Pancreas (tissue), 10 donors: ENCODE results near the gene GRIN2C. TPM values are rescaled to one million over a fixed set of nuclear protein-coding genes. Genes with fewer than 3 reads are reported as not detected.

Source experiments
- ATAC-seq, 4 donors: fragments of 200-7000 bp; cut with Tn5 transposase; one replicate each; pipeline versions ENCODE4 v1.8.0 to v1.9.1; 2020; ENCODE audit warnings: mild to moderate bottlenecking in 4 of 4, moderate library complexity in 4 of 4
- DNase-seq, 6 donors: peaks; one replicate each; pipeline ENCODE4 v3.0.0-alpha.2; 2020
- FAIRE-seq: peaks from 2 replicates; lab custom pipeline; 2012; peaks lifted over from hg19 to GRCh38; lab: Jason Lieb, UNC
- H3K27ac ChIP-seq, 4 donors: fragments of 200-600 bp; sonication (generic); 1 replicate in 3 of 4; 2 replicates in 1 of 4; pipeline versions ENCODE4 v1.5.0 to v1.8.0; 2020
- H3K27me3 ChIP-seq, 4 donors: fragments of 200-600 bp; one replicate each; pipeline ENCODE4 v1.8.0; 2021
- H3K36me3 ChIP-seq, 3 donors: fragments of 200-600 bp; sonication (generic) in 1 of 3; one replicate each; pipeline versions ENCODE4 v1.5.0 to v1.8.0; 2020 to 2021
- H3K4me1 ChIP-seq, 3 donors: fragments of 200-600 bp; one replicate each; pipeline ENCODE4 v1.8.0; 2021
- H3K4me3 ChIP-seq, 4 donors: fragments of 200-600 bp; sonication (generic) in 2 of 4; one replicate each; pipeline versions ENCODE4 v1.5.0 to v1.8.0; 2020 to 2021
- H3K9me3 ChIP-seq, 4 donors: fragments of 200-600 bp; one replicate each; pipeline ENCODE4 v1.8.0; 2021
- CTCF ChIP-seq, 4 donors: fragments of 200-600 bp; sonication (generic) in 3 of 4; IDR thresholded peaks; one replicate each; pipeline versions ENCODE4 v1.5.0 to v1.8.0; 2021; ENCODE audit warnings: antibody characterized with exemption in 4 of 4
- WGBS, 2 donors: extraction: QIAGEN DNeasy Blood & Tissue Kit; methylation state at CpG; one replicate each; pipeline ENCODE4 v1.1.7; 2013; 5-methylcytosine and 5-hydroxymethylcytosine counted together
- intact Hi-C, 3 donors: fragments of 100-400 bp; cut with DNase I; formaldehyde crosslinking; loops; one replicate each; pipeline versions ENCODE4 v1.11.1 to v1.14.2; 2022
- polyA plus RNA-seq, 2 donors: library from polyadenylated mRNA; stranded (reverse); fragments of 200-250 nt; gene quantifications; one replicate each; pipeline ENCODE4 v1.2.3, GENCODE V29; 2013
- total RNA-seq, 6 donors: library from RNA; stranded (reverse); fragmentation: NEBNext Ultra II Directional in 4 of 6; extraction: Animal tissue kit (Norgen Biotek cat#: 25700) in 4 of 6; gene quantifications; one replicate each; pipeline versions ENCODE4 v1.2.1 to v1.2.4, GENCODE V29; 2021 to 2023
- donor health status: healthy with polysubstance abuse.
- donor health status: DM: no; HTN: no; CAD: no; lungs with moderate emphysema.
- donor health status: DM: no; HTN: no; CAD: no.
- donor health status: control.
- donor health status: control.
- donor health status: Bipolar disorder and iron deficiency.
- donor health status: DM: yes; HTN: yes; CAD: no.
- donor health status: DM: no; HTN: no; CAD: no.
- donor health status: DM: no; HTN: no; CAD: no.
- donor health status: DM: yes; HTN: yes; CAD: no.

The GRIN2C gene
- total and polyA plus RNA-seq, 8 donors = 0.03 to 0.15 (median 0.09) TPM; not detected in 3

DNA sequence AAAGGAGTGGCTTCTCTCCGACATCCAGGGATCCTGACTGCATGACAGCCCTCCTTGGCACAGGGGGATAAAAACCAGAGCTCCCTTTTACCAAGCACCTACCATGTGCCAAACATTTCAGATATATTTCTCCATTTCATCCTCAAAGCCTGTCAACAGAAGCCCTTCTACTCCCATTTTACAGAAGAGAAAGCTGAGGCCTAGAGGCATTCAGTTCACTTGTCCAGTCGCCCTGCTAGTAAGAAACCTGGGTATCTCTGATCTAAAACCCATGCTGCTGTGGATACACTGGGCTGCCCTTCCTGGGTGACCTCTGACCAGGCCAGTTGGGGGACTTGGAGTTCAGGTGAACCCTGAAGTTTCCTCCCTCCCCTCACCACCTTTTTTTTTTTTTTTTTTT is 19.0 kb upstream of the GRIN2C start:
- Histone ChIP-seq H3K27ac (no peak overlapping the region), H3K4me3 (no peak overlapping the region), H3K4me1 (peaks cover 6 to 26% (median 13%) of the 10 kb centered on the region in 3 donors), H3K9me3 (no peaks in the 10 kb centered on the region), H3K27me3 (no peaks in the 10 kb centered on the region), H3K36me3 (no peaks in the 10 kb centered on the region)
- no peak for TF ChIP-seq CTCF (IDR thresholded peaks at IDR 0.05)
- WGBS, 2 donors = 77 to 89% methylated on average over 2 of the region's 2 CpGs
- DNase-seq (no peak), ATAC-seq (no peak), FAIRE-seq (no peak)
- intact Hi-C loops = no loop called here

DNA sequence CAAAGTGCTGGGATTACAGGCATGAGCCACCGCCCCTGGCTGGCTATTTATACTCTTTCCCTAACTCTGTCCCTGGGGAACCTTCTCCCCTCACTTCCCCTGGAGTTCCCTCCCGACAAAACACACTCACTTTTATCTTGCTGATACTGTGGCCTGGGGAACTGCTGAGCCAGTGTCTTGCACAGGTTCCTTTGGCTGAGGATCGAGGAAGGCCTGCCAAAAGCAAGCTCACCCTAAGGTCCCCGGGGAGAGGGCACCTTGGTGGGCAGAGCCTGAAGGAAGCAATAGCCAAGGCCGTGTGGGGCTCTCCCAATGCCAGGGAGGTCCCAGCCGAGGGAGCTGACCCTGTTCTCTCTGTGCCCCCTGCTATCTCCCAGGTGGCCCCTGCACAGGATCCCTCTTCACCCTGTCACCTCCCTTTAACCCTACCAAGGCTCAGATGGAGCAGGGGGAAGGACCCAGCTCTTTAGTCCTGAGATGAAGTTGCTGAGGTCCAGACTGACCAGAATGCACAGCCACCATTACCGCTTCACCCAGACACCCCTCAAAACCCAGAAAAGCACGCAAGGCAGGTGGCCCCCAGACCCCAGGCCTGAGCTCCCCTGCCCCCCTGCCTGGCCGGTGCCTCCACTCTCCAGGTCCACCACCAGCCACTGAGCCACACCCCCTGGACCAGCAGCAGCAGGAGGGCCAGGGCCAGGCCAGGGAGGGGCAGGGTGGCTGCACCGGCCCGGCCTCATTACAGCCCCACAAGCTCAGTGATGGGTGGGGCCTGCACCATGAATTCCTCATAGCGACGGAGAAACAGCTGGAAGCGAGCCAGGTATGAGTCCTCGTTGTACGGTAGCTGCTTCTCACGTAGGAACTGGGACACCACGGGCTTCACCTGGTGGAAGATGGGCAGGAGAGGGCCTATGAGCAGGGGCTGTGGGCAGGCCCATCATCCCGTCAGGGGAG is 18.2 kb upstream of the GRIN2C start:
- Histone ChIP-seq H3K27ac (peak overlapping the region; percentile 14 to 57 (median 51)), H3K27me3 (no peaks in the 10 kb centered on the region), H3K9me3 (no peaks in the 10 kb centered on the region), H3K36me3 (no peaks in the 10 kb centered on the region), H3K4me3 (no peak overlapping the region), H3K4me1 (peaks cover 6 to 26% (median 13%) of the 10 kb centered on the region in 3 donors)
- intact Hi-C loops = no loop called here
- ATAC-seq (peak in 2 of 4 donors; percentile 1 to 4), FAIRE-seq (no peak), DNase-seq (peak in 3 of 6 donors; percentile 55 to 79 (median 69))
- 35 to 39% methylated on average over 19 of the region's 19 CpGs for WGBS, 2 donors
- TF ChIP-seq CTCF (IDR thresholded peaks at IDR 0.05) = no peak

DNA sequence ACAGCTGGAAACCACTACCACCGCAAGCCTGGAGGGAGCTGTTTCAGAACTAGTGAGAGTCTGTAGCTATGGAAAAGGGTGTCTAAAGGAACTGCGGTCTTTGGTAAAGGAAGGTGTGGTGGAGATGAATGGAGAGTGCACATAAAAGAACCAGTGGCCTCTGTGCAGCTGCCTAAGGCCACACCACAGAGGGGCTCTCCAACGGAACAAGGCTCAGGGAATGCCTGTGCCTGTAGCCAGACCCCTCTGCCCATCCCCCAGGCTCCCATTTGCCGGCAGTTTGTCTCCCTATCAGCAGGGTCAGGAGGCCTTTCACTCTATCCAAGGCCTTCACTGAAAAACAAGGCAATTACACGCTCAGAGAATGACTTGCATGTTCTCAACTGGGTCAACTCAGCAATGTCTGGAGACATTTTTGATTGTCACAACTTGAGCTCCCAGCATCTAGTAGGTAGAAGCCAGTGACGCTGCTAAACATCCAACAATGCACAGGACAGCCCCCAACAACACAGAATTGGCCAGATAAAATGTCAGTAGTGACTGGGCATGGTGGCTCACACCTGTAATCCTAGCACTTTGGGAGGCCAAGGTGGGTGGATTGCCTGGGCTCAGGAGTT is 16.4 kb upstream of the GRIN2C start:
- H3K27me3 ChIP-seq = no peaks in the 10 kb centered on the region
- H3K9me3 ChIP-seq = no peaks in the 10 kb centered on the region
- no peaks in the 10 kb centered on the region for H3K36me3 ChIP-seq
- DNase-seq (peak in 2 of 6 donors; percentile 14 to 39), ATAC-seq (no peak), FAIRE-seq (no peak)
- WGBS, 2 donors = 61 to 72% methylated on average over 6 of the region's 6 CpGs
- peaks cover 6 to 26% (median 16%) of the 10 kb centered on the region in 3 donors for H3K4me1 ChIP-seq
- H3K4me3 ChIP-seq = no peak overlapping the region
- TF ChIP-seq CTCF (IDR thresholded peaks at IDR 0.05) = no peak
- peak overlapping the region; percentile 5 to 47 (median 34) for H3K27ac ChIP-seq
- intact Hi-C loops = no loop called here

DNA sequence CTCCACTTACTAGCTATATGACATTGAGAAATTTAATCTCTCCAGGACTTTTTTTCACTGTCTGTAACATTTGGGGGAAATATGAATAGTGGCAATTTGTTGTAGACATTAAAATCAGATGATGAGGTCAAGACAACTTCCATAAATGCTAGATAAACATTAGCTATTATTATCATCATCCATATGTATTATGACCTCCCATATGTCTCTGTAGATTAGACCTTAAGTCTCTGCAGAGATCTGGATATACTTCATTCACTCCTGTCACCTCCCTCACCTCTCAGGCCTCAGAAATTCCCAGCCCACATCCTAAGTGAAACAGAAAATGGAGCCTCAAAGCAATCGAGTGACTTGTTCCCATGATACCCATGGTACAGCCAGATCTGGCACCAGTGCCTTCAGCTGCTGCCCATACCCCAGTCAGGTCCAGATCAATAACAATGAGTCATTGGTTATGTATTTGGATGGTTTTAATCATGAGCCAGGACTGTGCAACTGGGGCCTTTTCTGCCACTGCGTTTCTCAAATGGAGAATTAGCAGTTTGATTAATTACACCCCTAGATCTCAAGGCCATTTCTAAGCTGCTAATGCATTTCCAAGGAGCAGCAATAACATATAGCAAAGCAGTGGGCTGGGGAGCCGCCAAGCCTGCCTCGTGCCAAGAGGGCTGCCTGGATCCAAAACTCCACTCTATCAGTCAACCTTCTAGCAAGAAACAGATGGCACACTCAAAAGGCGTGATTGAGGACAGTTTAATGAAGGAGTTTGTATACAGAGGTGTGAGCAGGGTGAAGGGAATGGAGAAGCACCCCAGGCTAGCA is 15.7 kb upstream of the GRIN2C start:
- DNase-seq = peak in 3 of 6 donors; percentile 41 to 77 (median 66)
- Histone ChIP-seq H3K27me3 (no peaks in the 10 kb centered on the region), H3K4me1 (peaks cover 6 to 26% (median 16%) of the 10 kb centered on the region in 3 donors), H3K27ac (peak overlapping the region; percentile 5 to 47 (median 34)), H3K36me3 (no peaks in the 10 kb centered on the region), H3K9me3 (no peaks in the 10 kb centered on the region), H3K4me3 (no peak overlapping the region)
- 30 to 35% methylated on average over 5 of the region's 5 CpGs for WGBS, 2 donors
- intact Hi-C loops = no loop called here
- FAIRE-seq = no peak
- TF ChIP-seq CTCF (IDR thresholded peaks at IDR 0.05) = no peak
- ATAC-seq = peak in 1 of 4 donors; percentile 6
